HG02885 (cell line): ENCODE measurements around the gene INSYN2B.

Source experiments
- ATAC-seq: cut with Tn5 transposase; IDR thresholded peaks from one replicate; pipeline ENCODE4 v1.9.1; 2021; ENCODE audit warnings: mild to moderate bottlenecking; ENCODE audit not compliant: unreplicated experiment, poor library complexity

The INSYN2B gene

GRCh38 chr5:169980418-169981053, at the start of gene INSYN2B:
TSS of gene INSYN2B (minus strand) at chr5:169980495. CDS start at chr5:169883898, 96,597 bp downstream.
- ATAC-seq = peak; percentile 70

GRCh38 chr5:170028124-170028523, 47.8 kb upstream of the INSYN2B start:
- ATAC-seq = no peak

- ATAC-seq = no peak
These were observed 45.6 kb upstream of the INSYN2B start for GRCh38 chr5:170025853-170026252.

GRCh38 chr5:170021506-170021905, 41.2 kb upstream of the INSYN2B start:
- ATAC-seq = no peak

- ATAC-seq = no peak
These were observed 40.1 kb upstream of the INSYN2B start for GRCh38 chr5:170020423-170020822.

GRCh38 chr5:170012622-170013021, 32.3 kb upstream of the INSYN2B start:
- no peak for ATAC-seq

- ATAC-seq = no peak
These were observed 31.5 kb upstream of the INSYN2B start for GRCh38 chr5:170011751-170012150.

- ATAC-seq = no peak
These were observed 30.3 kb upstream of the INSYN2B start for GRCh38 chr5:170010595-170010994.

GRCh38 chr5:170008376-170008775, 28.1 kb upstream of the INSYN2B start:
- ATAC-seq = no peak

GRCh38 chr5:170006021-170006420, 25.7 kb upstream of the INSYN2B start:
- ATAC-seq = no peak

GRCh38 chr5:170000155-170000554, 19.9 kb upstream of the INSYN2B start:
- ATAC-seq = no peak

- ATAC-seq = no peak
These were observed 19.3 kb upstream of the INSYN2B start for GRCh38 chr5:169999621-170000020.

- ATAC-seq = peak; percentile 48
These were observed 17.5 kb upstream of the INSYN2B start for GRCh38 chr5:169997798-169998197.

GRCh38 chr5:169993485-169993790, 13.1 kb upstream of the INSYN2B start:
- ATAC-seq = no peak

GRCh38 chr5:169992789-169993484, 12.6 kb upstream of the INSYN2B start:
- no peak for ATAC-seq

- no peak for ATAC-seq
These were observed 11.0 kb upstream of the INSYN2B start for GRCh38 chr5:169991115-169991869.

- no peak for ATAC-seq
These were observed 9.1 kb upstream of the INSYN2B start for GRCh38 chr5:169989365-169989764.

GRCh38 chr5:169988947-169989346, 8.7 kb upstream of the INSYN2B start:
- no peak for ATAC-seq

- no peak for ATAC-seq
These were observed 7.9 kb upstream of the INSYN2B start for GRCh38 chr5:169988206-169988605.

- ATAC-seq = no peak
These were observed 424 bp downstream of the INSYN2B start for GRCh38 chr5:169979871-169980270.

GRCh38 chr5:169978714-169979113, 1.6 kb downstream of the INSYN2B start:
- ATAC-seq = no peak
